GM12864 (cell line): ENCODE results near the gene C11orf24.

Experiments
- DNase-seq: peaks from one replicate; pipeline ENCODE4 v3.0.0-alpha.2; 2011; ENCODE audit warnings: low read depth
- H3K4me3 ChIP-seq: 2 replicates; pipeline ENCODE4 v1.5.1; 2011; ENCODE audit warnings: mild to moderate bottlenecking, low read depth, low read length, control low read depth
- CTCF ChIP-seq: IDR thresholded peaks from 2 replicates; pipeline ENCODE4 v1.5.1; 2011; ENCODE audit warnings: low read depth, mild to moderate bottlenecking, moderate library complexity, low read length, control low read depth, inconsistent platforms; ENCODE audit errors: missing control alignments

C11orf24 gene

DNA sequence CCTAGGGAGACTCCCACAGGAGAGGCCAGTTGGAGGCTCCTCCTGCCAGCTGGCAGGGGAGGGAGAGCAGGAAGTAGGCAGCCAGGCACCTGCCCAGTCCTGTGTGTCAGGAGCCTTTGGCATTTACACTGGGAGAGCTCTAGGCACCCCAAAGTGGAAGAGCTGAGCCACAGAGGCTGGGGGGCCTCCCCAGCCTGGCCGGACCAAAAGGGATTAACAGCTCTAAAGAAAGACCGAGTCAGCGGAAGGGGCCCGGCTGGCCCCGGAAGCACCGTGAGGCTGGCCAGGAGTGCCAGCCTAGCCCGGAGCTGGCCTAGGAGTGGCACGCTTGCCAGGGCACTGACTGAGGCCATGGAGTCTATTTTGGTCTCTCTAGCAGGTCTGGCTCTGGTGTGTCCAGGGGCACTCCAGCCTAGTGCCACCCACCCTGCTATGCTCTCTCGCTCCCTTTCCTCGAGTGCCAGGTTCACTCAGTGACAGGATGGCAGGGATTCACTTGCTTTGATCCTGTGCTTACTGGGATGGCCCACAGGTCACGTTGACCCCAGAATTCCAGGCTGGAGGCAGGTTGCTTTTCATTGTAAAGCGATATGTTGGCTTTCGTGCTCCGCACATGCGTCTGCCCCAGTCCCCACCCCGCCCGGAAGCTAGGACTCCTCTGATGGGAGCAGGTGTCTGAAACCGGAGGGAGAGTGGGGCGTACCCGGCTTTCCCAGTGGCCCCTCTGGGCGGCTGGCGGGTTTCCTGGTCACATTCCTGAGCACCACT, 55.4 kb downstream of the C11orf24 start:
- TF ChIP-seq CTCF: no peak
- no peak overlapping the region for H3K4me3 ChIP-seq
- no peak for DNase-seq

DNA sequence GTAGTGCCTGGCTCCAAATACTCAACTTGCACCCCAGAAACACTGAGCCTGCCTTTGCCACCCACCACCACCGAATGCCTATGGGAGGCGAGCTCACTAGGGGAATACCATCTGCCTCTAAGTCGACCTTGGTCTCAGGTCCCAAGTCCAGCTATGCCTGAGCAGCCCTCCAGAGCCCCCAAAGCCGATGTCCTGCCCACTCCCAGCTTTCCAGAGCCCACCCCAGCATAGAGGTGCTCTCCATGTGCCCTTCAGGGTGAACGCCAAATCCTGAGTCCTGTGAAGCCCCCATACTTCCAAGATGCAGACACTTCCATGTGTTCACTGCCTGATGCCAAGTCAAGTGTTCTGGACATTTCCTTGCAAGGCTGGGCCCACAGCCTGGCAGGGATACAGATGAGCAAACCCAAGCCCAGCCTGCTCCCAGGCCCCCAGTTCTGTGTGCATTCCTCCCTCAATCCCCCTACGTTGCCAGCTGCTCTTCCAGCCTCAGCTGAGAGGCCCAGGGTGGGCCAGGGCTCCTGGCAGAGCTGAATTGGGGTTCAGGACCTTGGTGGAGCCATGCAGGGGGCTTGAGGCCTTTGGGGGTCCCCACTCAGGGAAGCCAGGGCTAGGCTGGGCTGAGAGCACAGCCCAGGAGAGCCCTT, 56.1 kb downstream of the C11orf24 start:
- H3K4me3 ChIP-seq: no peak overlapping the region
- no peak for TF ChIP-seq CTCF
- DNase-seq: no peak

- no peak for TF ChIP-seq CTCF
- no peak overlapping the region for H3K4me3 ChIP-seq
Measured at GRCh38 chr11:68215087-68215445, 56.7 kb downstream of the C11orf24 start.

GRCh38 chr11:68214173-68215086, 57.3 kb downstream of the C11orf24 start:
- H3K4me3 ChIP-seq: peak overlapping the region; percentile 83
- no peak for DNase-seq
- TF ChIP-seq CTCF: no peak

More at GRCh38 chr11:68215087-68215445, 56.7 kb downstream of the C11orf24 start:
- no peak for DNase-seq

DNA sequence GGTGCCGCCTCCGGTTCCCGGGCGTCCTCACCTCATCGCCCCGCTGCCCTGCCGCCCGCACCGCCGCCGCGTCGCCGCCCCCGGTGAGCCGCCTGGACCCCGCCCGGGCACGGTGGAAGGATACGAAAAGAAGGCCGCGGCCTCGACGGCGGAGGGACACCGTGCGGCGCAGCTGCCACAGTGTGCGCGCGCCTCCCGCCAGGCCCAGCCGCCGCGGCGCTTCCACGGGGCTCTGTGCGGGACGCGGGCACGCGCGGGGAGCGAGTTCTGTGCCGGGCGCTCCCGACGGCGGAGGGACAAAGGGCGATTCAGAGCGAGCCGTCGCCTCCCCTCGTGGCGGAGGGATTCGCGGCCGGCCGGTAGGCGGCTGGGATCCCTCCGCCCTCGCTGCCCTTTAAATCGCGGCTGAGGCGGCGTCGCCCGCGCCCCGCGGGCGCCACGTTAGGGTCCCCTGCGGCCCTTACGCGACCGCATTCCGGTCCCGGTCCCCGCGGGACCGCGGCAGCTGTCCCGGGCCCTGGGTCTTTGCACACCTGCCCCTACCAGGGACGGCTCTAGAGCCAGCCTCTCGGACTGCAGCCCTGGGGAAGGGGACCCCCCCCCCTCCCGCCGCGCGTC, 58.1 kb downstream of the C11orf24 start:
- TF ChIP-seq CTCF: no peak
- peak overlapping the region; percentile 83 for H3K4me3 ChIP-seq
- peak; percentile 80 for DNase-seq

DNA sequence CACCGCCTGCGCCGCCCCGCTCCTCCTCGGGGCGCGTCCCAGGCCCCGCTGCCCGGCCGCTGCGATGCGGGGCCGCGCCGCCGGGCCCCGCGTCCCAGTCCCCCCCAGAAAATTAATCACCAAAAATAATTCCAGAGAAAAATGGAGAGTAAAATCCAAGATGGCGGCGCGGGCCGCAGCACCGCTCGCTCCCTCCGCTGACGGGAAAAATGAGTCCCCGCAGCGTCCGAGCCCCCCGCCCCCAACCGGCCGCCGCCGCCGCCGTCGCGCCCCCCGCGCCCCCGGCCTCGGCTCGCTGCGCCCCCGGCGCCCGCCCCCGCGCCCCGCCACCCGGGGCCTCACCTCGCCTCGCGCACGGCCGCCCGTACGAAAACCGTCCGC, 58.6 kb downstream of the C11orf24 start, which contains the start of gene KMT5B:
Gene KMT5B (minus strand): TSS at position 162 of the 381 bp plus-strand sequence. CDS start 23,220 bp downstream, outside the sequence.
- DNase-seq: no peak
- TF ChIP-seq CTCF: no peak
- H3K4me3 ChIP-seq: peak within 1 kb of the TSS; percentile 92
